HG02885 (cell line): Measurements from ENCODE around the gene SRSF10.
A peak's percentile ranks its signal among the peaks of the same experiment; 100 is the strongest.
"Not testable (repeated sequence)": the region's sequence is repeated elsewhere in the genome, so short reads cannot be mapped to it uniquely, and the experiment has no call there.

Experiments used
- ATAC-seq: cut with Tn5 transposase; IDR thresholded peaks from one replicate; pipeline ENCODE4 v1.9.1; 2021; ENCODE audit warnings: mild to moderate bottlenecking; ENCODE audit not compliant: unreplicated experiment, poor library complexity

Gene SRSF10

GRCh38 chr1:23999156-23999671, 19.1 kb upstream of the SRSF10 start:
- no peak for ATAC-seq

GRCh38 chr1:23997812-23998211, 17.7 kb upstream of the SRSF10 start:
- no peak for ATAC-seq

- no peak for ATAC-seq
Measured at GRCh38 chr1:23996700-23997229, 16.6 kb upstream of the SRSF10 start.

GRCh38 chr1:23995431-23995837, 15.3 kb upstream of the SRSF10 start:
- no peak for ATAC-seq

- not testable (repeated sequence) for ATAC-seq
Measured at GRCh38 chr1:23992011-23992410, 11.9 kb upstream of the SRSF10 start.

GRCh38 chr1:23989263-23989662, 9.1 kb upstream of the SRSF10 start:
- no peak for ATAC-seq

- not testable (repeated sequence) for ATAC-seq
Measured at GRCh38 chr1:23987038-23987437, 6.9 kb upstream of the SRSF10 start.

- ATAC-seq: no peak
Measured at GRCh38 chr1:23984417-23985186, 4.5 kb upstream of the SRSF10 start.

- ATAC-seq: peak; percentile 34
Measured at GRCh38 chr1:23980728-23981070, 572 bp upstream of the SRSF10 start.

GRCh38 chr1:23979387-23979880, 693 bp downstream of the SRSF10 start:
- no peak for ATAC-seq

GRCh38 chr1:23978805-23979204, 1.3 kb downstream of the SRSF10 start:
- no peak for ATAC-seq

GRCh38 chr1:23977854-23978191, 2.3 kb downstream of the SRSF10 start:
- no peak for ATAC-seq

- ATAC-seq: no peak
Measured at GRCh38 chr1:23977187-23977853, 2.8 kb downstream of the SRSF10 start.

GRCh38 chr1:23967871-23968270, 12.3 kb downstream of the SRSF10 start:
- no peak for ATAC-seq

GRCh38 chr1:23966973-23967493, 13.1 kb downstream of the SRSF10 start:
- no peak for ATAC-seq

- ATAC-seq: no peak
Measured at GRCh38 chr1:23964790-23965740, 15.1 kb downstream of the SRSF10 start.

- no peak for ATAC-seq
Measured at GRCh38 chr1:23964235-23964668, 15.9 kb downstream of the SRSF10 start.

GRCh38 chr1:23963617-23964234, 16.4 kb downstream of the SRSF10 start:
- no peak for ATAC-seq

- no peak for ATAC-seq
Measured at GRCh38 chr1:23960291-23961020, 19.7 kb downstream of the SRSF10 start.
